Stimulated activated CD4-positive, alpha-beta T cell treated with anti-CD3 and anti-CD28 coated beads, Interleukin-12 subunit alpha, Interleukin-12 subunit beta, amount 100 ng/mL, for 24 hours (primary cell): ENCODE measurements around the gene CDC40.
A peak's percentile ranks its signal among the peaks of the same experiment; 100 is the strongest.

Experiments used
- DNase-seq, 2 experiments: peaks; one replicate each; pipeline ENCODE4 v3.0.0-alpha.2; 2020; ENCODE audit warnings: low read depth in 2 of 2

Gene CDC40

GRCh38 chr6:110180228-110181008 lies at the start of gene CDC40:
Gene CDC40 (plus strand): TSS chr6:110180427. CDS start chr6:110180445, 18 bp downstream.
- DNase-seq: peak; percentile 28 to 35

GRCh38 chr6:110137924-110138887 lies 42.0 kb upstream of the CDC40 start:
- DNase-seq: no peak

- DNase-seq: no peak
Observed at GRCh38 chr6:110139052-110139451, 41.2 kb upstream of the CDC40 start.

GRCh38 chr6:110140650-110141049 lies 39.6 kb upstream of the CDC40 start:
- DNase-seq: no peak

- DNase-seq: no peak
Observed at GRCh38 chr6:110147870-110148269, 32.4 kb upstream of the CDC40 start.

- no peak for DNase-seq
Observed at GRCh38 chr6:110158479-110158878, 21.7 kb upstream of the CDC40 start.

GRCh38 chr6:110170081-110170480 lies 10.1 kb upstream of the CDC40 start:
- DNase-seq: no peak

GRCh38 chr6:110173506-110174132 lies 6.6 kb upstream of the CDC40 start:
- DNase-seq: no peak

GRCh38 chr6:110178626-110179405 lies 1.4 kb upstream of the CDC40 start:
- peak; percentile 16 to 36 for DNase-seq

- DNase-seq: peak; percentile 77 to 82
Observed at GRCh38 chr6:110179406-110180227, 610 bp upstream of the CDC40 start, which contains the start of gene WASF1. Gene WASF1 (minus strand): TSS chr6:110179670. CDS start chr6:110127601, 52,069 bp downstream.

- DNase-seq: peak in 1 of 2 experiments; percentile 2
Observed at GRCh38 chr6:110181131-110182030, 1.2 kb downstream of the CDC40 start.

GRCh38 chr6:110183292-110183885 lies 3.2 kb downstream of the CDC40 start:
- no peak for DNase-seq

- DNase-seq: no peak
Observed at GRCh38 chr6:110185879-110186278, 5.7 kb downstream of the CDC40 start.

GRCh38 chr6:110188791-110189190 lies 8.6 kb downstream of the CDC40 start:
- no peak for DNase-seq

GRCh38 chr6:110190726-110191125 lies 10.5 kb downstream of the CDC40 start:
- no peak for DNase-seq

GRCh38 chr6:110191477-110191876 lies 11.2 kb downstream of the CDC40 start:
- DNase-seq: no peak

GRCh38 chr6:110195639-110196038 lies 15.4 kb downstream of the CDC40 start:
- no peak for DNase-seq

- no peak for DNase-seq
Observed at GRCh38 chr6:110196874-110197273, 16.6 kb downstream of the CDC40 start.

GRCh38 chr6:110198561-110198960 lies 18.3 kb downstream of the CDC40 start:
- no peak for DNase-seq
